ENCODE measurements around the gene PHF13.

DNA sequence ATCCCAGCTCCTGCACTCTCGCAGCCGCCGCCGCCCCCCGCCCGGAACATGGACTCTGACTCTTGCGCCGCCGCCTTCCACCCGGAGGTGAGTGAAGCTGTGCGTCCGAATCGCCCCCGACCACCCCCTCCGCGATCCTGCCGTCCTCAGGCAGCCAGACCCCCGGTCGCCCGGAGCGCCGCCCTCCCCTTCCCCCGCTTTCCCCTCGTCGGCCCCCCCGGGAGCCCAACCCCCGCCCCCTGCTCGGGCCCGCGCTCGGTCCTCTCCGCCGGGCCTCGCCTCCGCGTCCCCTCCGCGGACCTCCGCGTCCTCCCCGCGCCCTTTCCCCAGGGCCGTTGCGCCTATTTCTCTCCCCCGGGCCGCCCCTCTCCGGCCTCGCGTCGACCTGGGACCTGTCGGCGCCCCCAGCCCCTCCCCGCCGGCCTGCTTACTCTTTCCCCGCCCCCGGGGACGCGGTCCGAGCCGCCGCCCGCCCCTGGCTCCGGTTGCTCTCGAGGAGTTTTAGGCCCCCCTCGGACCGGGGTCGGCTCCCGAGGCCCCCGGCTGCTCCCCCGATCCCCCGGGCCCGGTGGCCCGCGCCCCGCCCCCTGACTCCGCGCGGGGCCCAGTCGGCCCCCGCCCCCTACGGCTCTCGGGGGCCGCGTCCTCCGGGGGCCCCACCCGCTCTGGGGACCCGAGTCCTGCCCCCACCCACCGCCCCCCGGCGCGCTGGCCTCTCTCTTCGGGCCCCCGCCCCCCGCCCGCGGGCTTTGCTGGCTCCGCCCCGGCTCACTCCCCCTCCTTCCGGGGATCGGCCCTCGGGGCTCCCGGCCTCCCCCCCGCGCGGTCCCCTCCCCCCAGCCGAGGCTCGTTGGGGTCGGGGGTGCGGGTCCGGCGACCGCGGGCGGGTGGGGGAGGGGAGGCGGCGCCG, 743 bp downstream of the PHF13 start:
- TF ChIP-seq CTCF (IDR thresholded peaks at IDR 0.05) (no peak), POLR2A (IDR thresholded peaks at IDR 0.05) (no peak)
